ENCODE measurements around the gene MARVELD3. TPM values are rescaled to one million over a fixed set of nuclear protein-coding genes. Genes with fewer than 3 reads are reported as not detected.

MARVELD3 gene
- total RNA-seq, 2 donors from 2014 or later: 11.4 to 20.0 TPM

DNA sequence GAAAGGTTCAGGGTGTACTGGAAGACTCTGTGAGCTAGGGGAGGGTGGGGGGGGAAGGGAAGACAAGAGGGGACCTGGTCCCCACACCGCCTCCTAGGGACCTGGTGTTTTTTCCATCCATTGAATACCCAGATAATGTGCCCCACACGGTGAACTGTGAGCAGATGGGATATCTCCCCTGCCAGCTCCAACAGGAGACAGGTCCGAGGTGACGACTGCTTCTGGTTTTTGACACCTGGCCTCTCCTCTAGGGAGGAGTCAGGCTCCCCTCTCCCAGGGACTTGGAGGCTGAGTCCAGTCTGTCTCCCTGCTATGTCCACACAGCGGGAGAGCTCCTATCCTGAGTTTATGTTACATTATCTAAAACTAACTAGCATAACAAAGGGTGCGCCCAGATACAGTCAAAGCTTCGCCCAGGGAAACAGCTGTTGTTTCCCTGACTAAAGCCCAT, 1.8 kb downstream of the MARVELD3 start:
- Histone ChIP-seq H3K27me3 (replicated peaks; ENCODE audit: insufficient read depth) (no peaks in the 10 kb centered on the region), H3K36me3 (no peaks in the 10 kb centered on the region), H3K4me1 (replicated peaks) (no peaks in the 10 kb centered on the region), H3K27ac (no peak overlapping the region), H3K4me3 (no peak overlapping the region), H3K9me3 (no peaks in the 10 kb centered on the region)
- no peak for DNase-seq (ENCODE audit: low spot score)
- intact Hi-C loops (cut with DNase I): no loop called here
- 72% methylated on average over 7 of the region's 7 CpGs for WGBS
- TF ChIP-seq POLR2AphosphoS5 (IDR thresholded peaks at IDR 0.05) (no peak), POLR2A (IDR thresholded peaks at IDR 0.05) (no peak)
- TF ChIP-seq, protein P1, sequence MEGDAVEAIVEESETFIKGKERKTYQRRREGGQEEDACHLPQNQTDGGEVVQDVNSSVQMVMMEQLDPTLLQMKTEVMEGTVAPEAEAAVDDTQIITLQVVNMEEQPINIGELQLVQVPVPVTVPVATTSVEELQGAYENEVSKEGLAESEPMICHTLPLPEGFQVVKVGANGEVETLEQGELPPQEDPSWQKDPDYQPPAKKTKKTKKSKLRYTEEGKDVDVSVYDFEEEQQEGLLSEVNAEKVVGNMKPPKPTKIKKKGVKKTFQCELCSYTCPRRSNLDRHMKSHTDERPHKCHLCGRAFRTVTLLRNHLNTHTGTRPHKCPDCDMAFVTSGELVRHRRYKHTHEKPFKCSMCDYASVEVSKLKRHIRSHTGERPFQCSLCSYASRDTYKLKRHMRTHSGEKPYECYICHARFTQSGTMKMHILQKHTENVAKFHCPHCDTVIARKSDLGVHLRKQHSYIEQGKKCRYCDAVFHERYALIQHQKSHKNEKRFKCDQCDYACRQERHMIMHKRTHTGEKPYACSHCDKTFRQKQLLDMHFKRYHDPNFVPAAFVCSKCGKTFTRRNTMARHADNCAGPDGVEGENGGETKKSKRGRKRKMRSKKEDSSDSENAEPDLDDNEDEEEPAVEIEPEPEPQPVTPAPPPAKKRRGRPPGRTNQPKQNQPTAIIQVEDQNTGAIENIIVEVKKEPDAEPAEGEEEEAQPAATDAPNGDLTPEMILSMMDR (IDR thresholded peaks at IDR 0.05): no peak

DNA sequence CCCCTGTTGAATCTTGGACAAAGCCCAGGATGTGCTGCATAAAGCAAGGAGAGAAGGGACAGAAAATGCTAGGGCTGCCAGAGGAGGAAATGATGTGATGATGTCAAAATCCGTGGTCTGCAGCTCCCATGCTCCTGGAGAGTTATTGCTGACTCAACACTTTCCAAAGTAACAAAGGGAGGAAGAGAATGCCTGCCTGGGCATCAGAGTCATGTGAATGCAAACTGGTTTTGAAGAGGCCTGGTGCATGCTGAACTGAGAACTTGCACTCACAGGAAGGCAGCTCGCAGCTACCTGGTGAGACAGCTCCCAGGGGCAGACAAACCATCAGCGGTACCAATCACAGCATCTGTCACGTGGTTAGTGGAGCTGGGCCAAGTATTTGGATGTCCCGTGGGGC, 2.8 kb downstream of the MARVELD3 start:
- no peak for TF ChIP-seq POLR2A (IDR thresholded peaks at IDR 0.05)
- TF ChIP-seq, protein P1 (IDR thresholded peaks at IDR 0.05): no peak
- no peak for TF ChIP-seq POLR2AphosphoS5 (IDR thresholded peaks at IDR 0.05)
- H3K4me1 ChIP-seq (replicated peaks): no peaks in the 10 kb centered on the region
- WGBS: 20% methylated on average over 5 of the region's 5 CpGs
- H3K9me3 ChIP-seq: no peaks in the 10 kb centered on the region
- no peaks in the 10 kb centered on the region for H3K36me3 ChIP-seq
- no peak overlapping the region for H3K4me3 ChIP-seq
- DNase-seq (ENCODE audit: low spot score): no peak
- H3K27me3 ChIP-seq (replicated peaks; ENCODE audit: insufficient read depth): no peaks in the 10 kb centered on the region
- H3K27ac ChIP-seq: no peak overlapping the region
- intact Hi-C loops (cut with DNase I): no loop called here

DNA sequence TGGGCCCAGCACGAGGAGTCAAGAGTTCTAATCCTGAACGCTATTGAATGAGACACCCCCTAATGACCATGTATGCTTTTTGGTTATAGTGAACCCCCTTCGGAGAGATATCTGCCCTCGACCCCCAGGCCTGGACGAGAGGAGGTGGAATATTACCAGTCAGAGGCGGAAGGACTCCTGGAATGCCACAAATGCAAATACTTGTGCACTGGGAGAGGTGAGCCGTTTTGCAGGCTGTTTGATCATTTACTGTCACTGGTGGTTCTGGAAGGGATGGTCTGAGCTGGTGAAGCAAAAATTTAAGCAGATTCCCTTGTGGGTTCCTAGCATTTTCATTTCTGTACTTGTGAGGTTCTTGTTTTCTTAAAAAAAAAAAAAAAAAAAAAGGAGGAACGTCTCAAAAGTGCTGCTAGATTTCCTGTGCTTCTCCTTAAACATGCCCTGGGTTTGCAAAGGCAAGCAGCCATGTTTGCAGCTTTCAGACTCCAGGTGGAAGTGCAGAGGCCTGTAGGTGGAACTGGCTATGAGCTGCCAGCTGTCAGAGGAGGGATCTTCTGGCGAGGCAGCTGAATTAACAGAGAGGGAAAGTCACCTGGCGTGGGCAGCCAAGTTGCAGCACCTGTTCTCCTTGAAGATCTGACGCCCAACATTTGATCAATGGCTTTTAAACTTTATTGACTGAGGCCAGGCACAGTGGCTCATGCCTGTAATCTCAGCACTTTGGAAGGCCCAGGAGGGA, 3.5 kb downstream of the MARVELD3 start:
- DNase-seq (ENCODE audit: low spot score): peak; percentile 42
- H3K9me3 ChIP-seq: no peaks in the 10 kb centered on the region
- intact Hi-C loops (cut with DNase I): no loop called here
- H3K36me3 ChIP-seq: no peaks in the 10 kb centered on the region
- TF ChIP-seq, protein P1 (IDR thresholded peaks at IDR 0.05): no peak
- peak; percentile 14 for TF ChIP-seq POLR2AphosphoS5 (IDR thresholded peaks at IDR 0.05)
- no peaks in the 10 kb centered on the region for H3K4me1 ChIP-seq (replicated peaks)
- H3K27me3 ChIP-seq (replicated peaks; ENCODE audit: insufficient read depth): no peaks in the 10 kb centered on the region
- 53% methylated on average over 11 of the region's 11 CpGs for WGBS
- no peak overlapping the region for H3K4me3 ChIP-seq
- H3K27ac ChIP-seq: no peak overlapping the region

DNA sequence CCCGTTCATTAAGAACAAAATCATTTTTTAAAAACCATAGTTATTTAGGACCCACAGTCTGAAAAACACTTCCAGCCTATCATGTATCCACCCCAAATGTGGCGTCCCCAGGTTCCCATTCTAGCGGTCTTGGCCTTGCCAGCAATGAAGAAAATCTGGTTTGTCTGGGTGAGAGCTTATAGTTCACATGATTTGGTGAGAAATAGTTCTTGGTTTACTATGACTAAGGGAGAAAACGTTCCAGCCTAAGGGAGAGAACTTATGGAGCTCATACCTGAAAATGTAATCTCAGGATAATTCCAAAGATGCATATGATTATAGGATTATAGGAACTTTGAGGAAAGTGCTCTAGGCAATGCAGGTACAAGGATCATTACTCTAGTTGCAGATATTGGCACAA, 4.8 kb downstream of the MARVELD3 start:
- Histone ChIP-seq H3K4me3 (no peak overlapping the region), H3K36me3 (no peaks in the 10 kb centered on the region), H3K27ac (no peak overlapping the region), H3K9me3 (no peaks in the 10 kb centered on the region), H3K27me3 (replicated peaks; ENCODE audit: insufficient read depth) (no peaks in the 10 kb centered on the region), H3K4me1 (replicated peaks) (no peaks in the 10 kb centered on the region)
- TF ChIP-seq POLR2A (IDR thresholded peaks at IDR 0.05) (no peak), POLR2AphosphoS5 (IDR thresholded peaks at IDR 0.05) (no peak)
- TF ChIP-seq, protein P1 (IDR thresholded peaks at IDR 0.05): no peak
- 59% methylated on average over 4 of the region's 4 CpGs for WGBS
- no peak for DNase-seq (ENCODE audit: low spot score)
- intact Hi-C loops (cut with DNase I): no loop called here

DNA sequence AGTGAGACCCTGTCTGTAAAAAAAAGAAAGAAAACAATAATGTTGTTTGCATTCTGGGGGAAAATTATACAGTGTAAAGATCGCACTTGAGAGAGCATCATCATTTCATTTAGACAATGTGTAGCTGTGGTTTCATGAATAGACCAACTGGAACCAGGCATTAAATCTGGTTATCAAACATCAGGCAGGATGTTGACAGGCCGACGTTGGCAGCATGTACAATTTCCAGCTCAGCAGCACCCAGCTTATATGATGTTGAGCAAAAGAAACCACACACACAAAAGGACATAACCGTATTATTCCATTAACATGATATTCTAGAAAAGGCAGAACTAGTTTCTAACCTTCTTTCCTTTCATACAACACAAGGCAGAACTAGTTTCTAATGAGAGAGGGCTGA, 5.8 kb downstream of the MARVELD3 start:
- Histone ChIP-seq H3K27me3 (replicated peaks; ENCODE audit: insufficient read depth) (no peaks in the 10 kb centered on the region), H3K27ac (no peak overlapping the region), H3K36me3 (no peaks in the 10 kb centered on the region), H3K4me1 (replicated peaks) (no peaks in the 10 kb centered on the region), H3K4me3 (no peak overlapping the region), H3K9me3 (no peaks in the 10 kb centered on the region)
- intact Hi-C loops (cut with DNase I): no loop called here
- DNase-seq (ENCODE audit: low spot score): no peak
- TF ChIP-seq POLR2AphosphoS5 (IDR thresholded peaks at IDR 0.05) (no peak), POLR2A (IDR thresholded peaks at IDR 0.05) (no peak)
- TF ChIP-seq, protein P1 (IDR thresholded peaks at IDR 0.05): no peak
- WGBS: 55% methylated on average over 4 of the region's 4 CpGs
